ENCODE data around the gene ALDH1A2.

- TF ChIP-seq CTCF (IDR thresholded peaks at IDR 0.05) (no peak), POLR2A (IDR thresholded peaks at IDR 0.05) (no peak), POLR2AphosphoS5 (IDR thresholded peaks at IDR 0.05) (no peak)
These were observed 140.9 kb downstream of the ALDH1A2 start for GRCh38 chr15:57924598-57924997.

Data from sigmoid colon (tissue), 4 donors.